HG03060 (cell line): ENCODE data around the gene ZNF165.
"Not testable (repeated sequence)": the region's sequence is repeated elsewhere in the genome, so short reads cannot be mapped to it uniquely, and the experiment has no call there.

Experiments used
- ATAC-seq: cut with Tn5 transposase; IDR thresholded peaks from one replicate; pipeline ENCODE4 v1.9.1; 2021; ENCODE audit warnings: low read depth, moderate number of reproducible peaks; ENCODE audit not compliant: unreplicated experiment

The ZNF165 gene

GRCh38 chr6:28080381-28080630 is at the start of gene ZNF165:
Gene ZNF165 (plus strand): TSS chr6:28080568. CDS start chr6:28085481, 4,913 bp downstream.
- ATAC-seq, result not testable (repeated sequence)

DNA sequence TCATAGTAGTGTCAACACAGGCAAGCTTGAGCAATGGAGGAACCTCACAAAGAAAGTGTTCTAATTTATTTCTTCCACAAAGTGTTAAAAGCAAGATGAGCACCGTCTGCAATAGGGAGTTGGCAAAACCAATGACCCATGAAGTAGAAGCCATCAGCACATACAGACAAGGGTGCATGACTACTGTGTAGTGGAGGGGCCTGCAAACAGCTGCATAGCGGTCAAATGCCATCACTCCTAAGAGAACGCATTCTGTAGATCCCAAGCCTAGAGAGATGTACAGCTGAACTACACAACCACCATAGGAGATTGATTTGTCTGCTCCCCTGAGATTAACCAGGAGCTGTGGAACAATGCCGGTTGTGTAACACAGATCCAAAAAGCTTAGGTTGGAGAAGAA is 26.8 kb upstream of the ZNF165 start:
- ATAC-seq, result no peak

DNA sequence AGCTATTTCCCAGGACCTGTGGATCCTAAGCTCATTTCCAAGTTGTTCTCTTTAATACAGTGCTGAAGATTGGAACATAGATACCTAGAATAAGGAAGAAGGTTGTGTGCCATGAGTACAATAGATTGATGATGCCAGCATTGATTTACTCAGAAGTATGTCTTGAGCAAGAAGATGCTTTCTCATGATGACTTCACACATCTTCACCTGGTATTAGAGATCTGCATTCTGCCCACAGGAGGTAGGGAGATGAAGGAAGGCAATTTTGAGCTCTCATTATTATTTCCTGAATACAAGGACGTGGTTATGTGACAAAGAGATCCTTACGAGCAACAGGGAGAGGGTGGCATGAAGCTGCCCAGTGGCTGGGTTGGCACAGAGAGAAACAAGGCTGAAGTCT is 20.0 kb upstream of the ZNF165 start:
- ATAC-seq, result no peak

DNA sequence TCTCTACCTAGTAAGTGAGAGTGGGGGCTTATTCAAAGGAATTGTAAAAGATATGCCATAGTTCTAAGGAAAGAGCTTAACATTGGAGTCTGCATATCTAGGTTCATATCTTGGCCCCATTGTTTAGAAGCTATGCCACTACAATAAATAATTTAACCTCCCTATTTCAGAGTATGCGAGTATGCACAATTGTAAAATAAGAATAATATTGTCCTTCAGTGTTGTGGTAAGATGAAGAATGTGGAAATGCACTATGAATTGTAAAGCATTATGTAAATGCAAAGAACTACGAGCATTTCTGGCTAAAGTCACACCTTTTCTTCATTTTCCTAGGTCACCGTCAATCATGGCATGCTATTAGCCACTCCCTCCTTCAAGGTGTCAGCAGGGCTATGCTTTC is 16.1 kb upstream of the ZNF165 start:
- no peak for ATAC-seq

GRCh38 chr6:28068067-28068466 is 12.3 kb upstream of the ZNF165 start:
- no peak for ATAC-seq

- ATAC-seq, result not testable (repeated sequence)
Measured at GRCh38 chr6:28070968-28071367, 9.4 kb upstream of the ZNF165 start.

- no peak for ATAC-seq
Measured at GRCh38 chr6:28078050-28078449, 2.3 kb upstream of the ZNF165 start.

- no peak for ATAC-seq
Measured at GRCh38 chr6:28078836-28079235, 1.5 kb upstream of the ZNF165 start.

DNA sequence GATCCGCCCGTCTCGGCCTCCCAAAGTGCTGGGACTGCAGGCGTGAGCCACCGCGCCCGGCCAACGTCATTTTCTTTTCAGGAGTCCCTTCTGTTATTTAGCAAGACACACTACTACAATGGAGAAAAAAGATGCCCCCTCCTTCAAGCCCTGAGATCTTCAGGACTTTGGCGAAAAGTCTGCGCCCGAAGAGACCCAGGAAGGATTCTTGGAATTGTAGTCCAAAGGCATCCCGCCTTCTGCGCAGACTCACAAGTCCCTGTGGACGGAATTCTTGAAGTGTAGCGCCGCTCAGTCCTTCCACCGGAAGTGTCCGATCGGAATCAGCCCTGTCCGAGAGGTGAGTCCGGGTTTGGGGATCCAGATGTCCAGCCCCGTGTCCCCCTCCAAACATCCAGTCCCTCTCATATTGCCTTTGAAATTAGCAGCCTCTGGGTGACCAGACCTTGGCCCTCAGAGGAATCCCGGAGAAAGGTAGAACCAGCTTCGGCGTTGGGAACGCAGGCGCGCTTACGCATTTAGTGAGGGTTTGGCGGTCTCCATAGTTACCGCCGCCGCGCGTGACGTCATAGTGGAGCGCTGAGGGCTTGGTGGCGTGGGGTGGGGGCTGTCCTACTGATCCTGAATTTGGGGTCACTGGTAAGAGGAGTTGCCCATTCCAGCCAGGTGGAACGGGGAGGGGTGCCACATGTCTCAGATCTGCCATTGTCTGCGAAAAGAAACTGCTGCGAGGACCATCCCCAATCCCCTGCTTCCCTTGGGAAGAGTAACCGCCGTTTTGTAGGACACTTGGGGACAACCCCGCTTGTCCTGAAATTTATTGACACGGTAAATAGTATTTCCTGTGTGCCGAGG is 490 bp downstream of the ZNF165 start:
- no peak for ATAC-seq

DNA sequence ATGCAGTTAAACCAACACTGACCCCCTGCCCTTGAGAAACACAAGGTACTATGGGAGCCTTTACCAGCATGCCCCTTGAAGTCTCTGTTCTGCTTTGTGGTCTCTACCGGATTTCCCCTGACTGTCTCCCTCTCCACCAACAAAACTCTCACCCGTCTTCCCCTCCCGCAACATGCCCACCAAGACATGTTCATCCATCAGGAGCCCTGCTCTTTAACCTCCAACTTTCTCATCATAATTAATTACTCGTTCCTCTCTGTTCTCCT is 1.1 kb downstream of the ZNF165 start:
- no peak for ATAC-seq

DNA sequence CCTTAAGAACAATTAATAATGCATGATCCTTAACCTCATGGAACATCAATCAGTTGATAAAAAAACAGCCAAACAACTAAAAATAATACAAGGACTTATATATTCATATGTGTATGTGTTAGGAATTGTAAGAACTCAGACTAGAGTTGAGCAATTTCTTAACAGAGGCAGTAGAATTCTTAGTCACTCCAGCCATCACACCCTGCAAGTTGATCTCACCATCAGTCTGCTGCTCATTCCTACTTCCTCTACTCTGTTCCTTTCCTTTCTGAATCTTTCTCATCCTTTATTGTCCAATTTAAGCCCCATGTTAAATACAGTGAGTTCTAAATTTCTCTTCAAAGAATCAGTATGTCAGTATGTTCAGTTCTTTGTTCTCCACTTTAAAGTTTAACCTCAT is 2.6 kb downstream of the ZNF165 start:
- ATAC-seq, result no peak

- no peak for ATAC-seq
Measured at GRCh38 chr6:28089054-28089453, 8.7 kb downstream of the ZNF165 start.

DNA sequence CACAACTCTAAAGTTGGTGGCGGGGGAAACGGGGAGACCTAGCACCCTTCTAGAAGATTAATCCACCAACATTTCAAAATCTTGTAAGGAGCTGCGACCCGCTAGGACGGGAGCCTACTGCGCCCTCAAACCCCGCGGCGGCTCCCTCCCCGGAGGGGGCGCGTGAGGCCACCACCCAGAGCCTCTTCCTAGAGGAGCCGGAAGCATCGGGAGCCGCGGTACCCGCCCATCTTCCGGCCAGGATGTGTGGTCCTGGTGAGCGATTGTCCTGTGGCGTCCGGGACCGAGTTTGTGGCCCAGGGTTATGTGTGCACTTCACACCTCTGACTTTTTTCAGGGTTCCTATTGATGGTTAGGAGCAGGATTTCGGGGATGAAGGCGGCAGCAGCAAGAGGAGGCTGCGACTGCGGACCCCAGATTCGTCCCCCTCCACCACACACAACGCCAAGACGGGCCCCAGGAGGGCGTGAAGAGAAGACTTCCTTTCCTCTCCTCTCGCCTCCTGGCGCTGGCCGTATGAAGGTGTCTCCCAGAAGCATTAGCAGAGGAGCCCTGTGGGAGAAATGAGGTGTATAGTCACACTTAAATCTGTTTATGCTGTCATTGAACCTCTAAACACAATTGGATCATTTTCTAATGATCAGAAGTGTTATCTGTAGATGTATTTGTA is 10.7 kb downstream of the ZNF165 start:
- ATAC-seq, result no peak

GRCh38 chr6:28102222-28102621 is 21.9 kb downstream of the ZNF165 start:
- ATAC-seq, result not testable (repeated sequence)

- ATAC-seq, result not testable (repeated sequence)
Measured at GRCh38 chr6:28102699-28103098, 22.3 kb downstream of the ZNF165 start.

GRCh38 chr6:28104392-28105244 is 24.2 kb downstream of the ZNF165 start:
- ATAC-seq, result no peak

GRCh38 chr6:28105245-28105639 is 24.9 kb downstream of the ZNF165 start:
- no peak for ATAC-seq

DNA sequence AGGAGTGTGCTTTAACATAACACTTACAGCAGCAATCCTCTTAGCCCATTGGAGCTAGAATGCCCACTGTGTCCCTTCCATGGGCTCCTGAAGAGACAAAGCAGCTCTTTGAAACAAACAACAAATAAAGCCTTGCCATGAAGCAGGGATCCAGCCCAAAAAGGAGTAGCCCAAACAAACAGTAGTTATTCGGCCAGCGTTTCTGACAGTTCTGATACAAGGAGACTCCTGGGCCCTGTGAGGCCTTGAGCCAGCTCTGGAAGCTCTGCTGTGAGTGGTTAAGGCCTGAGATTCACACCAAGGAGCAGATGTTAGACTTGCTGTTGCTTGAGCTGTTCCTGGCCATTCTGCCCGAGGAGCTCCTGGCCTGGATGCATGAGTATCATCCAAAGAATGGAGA is 27.1 kb downstream of the ZNF165 start:
- ATAC-seq, result no peak

- no peak for ATAC-seq
Measured at GRCh38 chr6:28111964-28112363, 31.6 kb downstream of the ZNF165 start.

- ATAC-seq, result no peak
Measured at GRCh38 chr6:28115799-28116198, 35.4 kb downstream of the ZNF165 start.

- no peak for ATAC-seq
Measured at GRCh38 chr6:28117386-28118050, 37.1 kb downstream of the ZNF165 start.
